ENCODE measurements around the gene ADRA2C.

DNA sequence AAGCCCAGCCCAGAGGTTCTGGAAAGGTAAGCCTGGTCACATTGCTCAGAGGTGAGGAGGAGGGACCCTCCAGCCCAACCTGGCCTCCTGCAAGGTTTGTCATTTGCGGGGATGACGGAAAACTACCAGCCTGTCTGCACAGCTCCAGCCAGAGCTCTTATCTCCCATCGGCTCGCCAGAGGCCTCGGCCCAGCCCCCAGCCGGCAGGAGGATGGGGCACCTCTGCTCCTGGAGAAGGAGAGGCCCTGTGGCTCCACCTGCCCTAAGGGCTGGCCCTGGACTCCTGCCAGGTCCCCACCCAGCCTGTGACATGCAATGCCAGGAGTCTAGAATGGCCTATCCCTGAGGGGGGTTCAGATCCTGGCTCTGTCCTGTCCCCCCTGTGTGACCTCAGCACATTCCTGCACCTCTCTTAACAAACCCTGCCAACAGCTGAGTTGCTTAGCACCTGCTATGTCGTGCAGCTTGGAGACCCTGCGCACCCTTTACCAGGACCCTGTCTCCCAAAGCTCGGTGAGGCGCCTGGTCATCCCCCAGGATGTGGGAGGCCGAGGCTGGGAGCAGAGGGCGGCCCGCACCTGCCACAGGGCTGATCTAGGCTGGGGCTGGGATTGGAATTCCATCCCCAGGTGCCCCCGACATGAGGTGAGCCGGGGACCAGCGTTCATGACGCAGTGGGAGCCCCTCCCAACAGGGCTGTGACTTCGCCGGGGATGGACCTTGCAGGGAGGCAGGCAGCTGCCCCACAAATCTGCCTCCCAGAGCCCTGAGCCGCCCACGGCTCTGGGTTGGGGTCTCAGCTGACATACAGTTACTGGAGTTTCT is 14.4 kb downstream of the ADRA2C start:
- TF ChIP-seq CTCF (IDR thresholded peaks at IDR 0.05) (no peak), POLR2A (IDR thresholded peaks at IDR 0.05) (no peak)

All from adrenal gland (tissue), 5 donors.